HG03139 (cell line): ENCODE results near the gene MRFAP1L1.

ENCODE experiments used
- ATAC-seq: cut with Tn5 transposase; IDR thresholded peaks from one replicate; pipeline ENCODE4 v1.9.1; 2021; ENCODE audit not compliant: unreplicated experiment

Gene MRFAP1L1

DNA sequence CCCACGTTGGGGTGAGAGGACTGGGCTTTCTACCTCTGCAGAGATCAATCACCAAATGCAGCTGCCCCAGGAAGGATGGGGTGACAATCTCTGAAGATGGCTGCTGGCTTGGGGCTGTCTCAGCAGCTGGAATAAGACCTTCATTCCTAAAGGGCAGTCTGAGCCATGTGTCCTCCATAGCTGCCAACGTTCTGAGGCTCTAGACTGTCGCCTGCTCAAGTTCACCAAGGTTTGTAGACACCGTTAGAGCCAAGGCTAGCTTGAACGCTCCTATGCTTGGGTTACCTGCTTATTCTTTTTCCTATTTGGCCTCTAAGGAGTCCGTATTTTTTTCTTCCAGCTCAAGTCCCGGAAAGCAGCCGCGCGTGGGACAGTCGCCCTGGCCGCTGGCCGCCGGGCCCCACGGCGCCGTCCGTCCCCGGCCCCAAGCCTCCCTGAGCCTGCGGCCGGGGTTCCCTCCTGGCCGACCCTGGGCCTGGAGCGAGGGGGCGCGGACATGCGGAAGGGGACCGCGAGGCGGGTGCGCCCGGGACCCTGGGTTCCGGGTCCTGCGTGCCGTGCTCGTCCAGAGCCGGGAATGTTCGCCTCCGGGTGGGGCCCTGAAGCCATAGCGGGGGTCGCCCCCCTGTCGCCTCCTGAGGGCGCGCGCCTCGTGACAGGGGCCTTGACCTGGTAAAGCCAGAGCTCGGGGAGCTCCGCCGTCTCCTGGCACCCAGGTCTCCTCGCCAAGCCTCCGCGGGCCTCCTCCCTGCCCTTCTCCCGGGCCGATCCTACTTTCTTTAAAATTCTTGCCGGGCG lies 45.9 kb downstream of the MRFAP1L1 start:
- no peak for ATAC-seq

DNA sequence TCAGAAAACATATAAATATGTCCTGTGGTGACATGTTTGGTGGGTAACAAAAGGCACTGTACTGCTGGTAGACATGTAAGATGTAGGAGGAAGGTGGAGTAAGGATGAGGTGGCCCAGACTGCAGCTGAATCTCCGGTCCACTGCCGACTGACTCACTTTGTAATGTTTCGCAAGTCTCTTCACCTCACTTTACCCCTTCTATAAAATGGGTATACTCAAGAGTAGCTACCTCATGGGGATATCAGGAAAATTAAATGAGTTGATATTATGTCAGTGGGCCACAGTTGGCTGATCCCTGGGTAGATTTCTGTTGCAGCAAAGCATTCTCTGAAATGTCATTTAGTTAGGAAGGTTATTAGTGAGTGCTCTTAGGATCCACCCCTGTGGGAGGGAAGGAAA lies 47.1 kb downstream of the MRFAP1L1 start:
- ATAC-seq: no peak

DNA sequence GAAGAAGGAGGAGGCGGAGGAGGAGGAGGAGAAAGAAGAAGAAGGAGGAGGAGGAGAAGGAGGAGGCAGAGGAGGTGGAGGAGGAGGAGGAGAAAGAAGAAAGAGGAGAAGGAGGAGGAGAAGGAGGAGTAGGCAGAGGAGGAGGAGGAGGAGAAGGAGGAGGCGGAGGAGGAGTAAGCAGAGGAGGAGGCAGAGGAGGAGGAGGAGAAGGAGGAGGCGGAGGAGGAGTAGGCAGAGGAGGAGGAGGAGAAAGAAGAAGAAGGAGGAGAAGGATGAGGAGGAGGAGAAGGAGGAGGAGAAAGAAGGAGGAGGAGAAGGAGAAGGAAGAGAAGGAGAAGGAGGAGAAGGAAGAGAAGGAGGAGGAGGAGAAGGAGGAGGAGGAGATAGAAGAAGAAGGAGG lies 49.2 kb downstream of the MRFAP1L1 start:
- ATAC-seq: no peak

DNA sequence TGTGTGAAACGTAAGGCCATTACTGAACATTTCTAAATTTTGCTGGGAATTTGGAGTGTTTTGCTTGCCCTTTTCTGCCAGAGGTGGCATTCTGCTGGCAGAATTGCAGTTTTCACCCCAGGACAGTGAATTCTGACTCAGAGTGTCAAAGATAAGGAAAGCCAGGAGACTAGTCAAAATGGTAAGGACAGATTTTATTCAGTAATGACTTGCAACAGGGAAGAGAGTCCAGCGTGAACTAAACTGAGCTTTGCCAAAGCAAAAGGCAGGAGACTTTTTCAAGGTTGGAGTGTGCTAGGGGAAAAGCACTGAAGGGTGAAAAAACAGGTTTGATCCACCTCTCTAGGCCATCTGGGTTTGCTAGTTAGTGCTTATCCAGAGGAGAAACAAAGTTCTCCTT lies 49.8 kb downstream of the MRFAP1L1 start:
- no peak for ATAC-seq

DNA sequence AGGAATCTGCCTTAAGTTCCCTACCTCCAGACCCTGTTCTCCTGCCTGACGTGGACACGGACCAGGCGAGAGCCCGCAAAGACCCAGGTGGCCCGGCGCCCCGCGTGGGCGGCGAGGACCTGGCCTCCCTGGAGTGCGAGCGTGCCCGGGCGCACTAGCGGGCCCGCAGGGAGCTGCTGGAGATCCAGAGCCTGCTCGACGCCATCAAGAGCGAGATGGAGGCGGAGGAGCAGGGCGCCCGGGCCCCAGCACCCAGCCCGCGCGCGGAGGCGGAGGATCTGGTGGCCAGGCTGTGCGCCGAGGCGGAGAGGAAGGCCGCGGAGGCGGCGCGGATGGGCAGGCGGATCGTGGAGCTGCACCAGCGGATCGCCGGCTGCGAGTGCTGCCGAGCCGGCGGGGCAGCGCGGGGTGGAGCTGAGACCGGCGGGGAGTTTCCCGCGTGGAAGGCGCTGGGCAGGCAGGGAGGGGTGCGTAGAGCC lies 51.0 kb downstream of the MRFAP1L1 start:
- ATAC-seq: no peak

DNA sequence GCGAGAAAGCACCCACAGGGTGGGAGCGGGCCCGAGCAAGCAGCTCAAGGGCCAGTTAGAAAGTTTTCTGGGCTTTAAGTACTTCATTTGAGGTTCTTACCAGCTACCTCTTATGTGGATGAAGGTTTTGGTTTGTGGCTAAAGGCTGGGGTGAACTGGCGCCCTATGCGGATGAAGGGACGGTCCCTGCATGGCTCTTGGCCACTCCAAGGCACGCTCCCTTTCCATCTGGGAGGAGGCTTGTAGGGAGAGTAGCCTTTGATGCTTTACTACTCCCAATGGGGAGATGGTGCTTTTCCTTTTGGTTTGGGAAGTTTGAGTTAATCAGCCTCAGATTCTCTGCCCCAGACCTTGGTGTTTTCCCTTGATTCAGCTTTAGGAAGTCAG lies 51.5 kb downstream of the MRFAP1L1 start:
- no peak for ATAC-seq
